ENCODE results near the gene ADGRD2. TPM values are rescaled to one million over a fixed set of nuclear protein-coding genes. Genes with fewer than 3 reads are reported as not detected.
"Not testable (repeated sequence)": the region's sequence is repeated elsewhere in the genome, so short reads cannot be mapped to it uniquely, and the experiment has no call there.

Gene ADGRD2
- total RNA-seq (2014; rRNA removed; shearing (Covaris generic)): not detected in 2 replicates

- DNase-seq (ENCODE audit: low spot score): no peak
Measured at GRCh38 chr9:124450241-124450924, at the start of gene ADGRD2. Gene ADGRD2, plus strand, starts transcription at chr9:124450451. Its CDS starts 1,216 bp downstream, at chr9:124451667.

- DNase-seq (ENCODE audit: low spot score): no peak
Measured at GRCh38 chr9:124403246-124403645, 47.0 kb upstream of the ADGRD2 start.

GRCh38 chr9:124409410-124409809 lies 40.8 kb upstream of the ADGRD2 start:
- no peak for DNase-seq (ENCODE audit: low spot score)

GRCh38 chr9:124410321-124410913 lies 39.8 kb upstream of the ADGRD2 start:
- DNase-seq (ENCODE audit: low spot score): no peak

GRCh38 chr9:124411514-124412227 lies 38.6 kb upstream of the ADGRD2 start:
- no peak for DNase-seq (ENCODE audit: low spot score)

GRCh38 chr9:124412228-124412575 lies 38.0 kb upstream of the ADGRD2 start:
- DNase-seq (ENCODE audit: low spot score): no peak

- DNase-seq (ENCODE audit: low spot score): no peak
Measured at GRCh38 chr9:124414612-124415011, 35.6 kb upstream of the ADGRD2 start.

- DNase-seq (ENCODE audit: low spot score): peak; percentile 95
Measured at GRCh38 chr9:124415102-124415851, 35.0 kb upstream of the ADGRD2 start, which contains the start of gene PSMB7. Gene PSMB7, minus strand, starts transcription at chr9:124415442. Its CDS starts 17 bp downstream, at chr9:124415425.

- no peak for DNase-seq (ENCODE audit: low spot score)
Measured at GRCh38 chr9:124415852-124416484, 34.3 kb upstream of the ADGRD2 start.

GRCh38 chr9:124419832-124420489 lies 30.3 kb upstream of the ADGRD2 start:
- DNase-seq (ENCODE audit: low spot score): no peak

GRCh38 chr9:124420991-124421543 lies 29.2 kb upstream of the ADGRD2 start:
- DNase-seq (ENCODE audit: low spot score): no peak

GRCh38 chr9:124423155-124423554 lies 27.1 kb upstream of the ADGRD2 start:
- no peak for DNase-seq (ENCODE audit: low spot score)

GRCh38 chr9:124423591-124423990 lies 26.7 kb upstream of the ADGRD2 start:
- no peak for DNase-seq (ENCODE audit: low spot score)

GRCh38 chr9:124425733-124426132 lies 24.5 kb upstream of the ADGRD2 start:
- not testable (repeated sequence) for DNase-seq (ENCODE audit: low spot score)

- DNase-seq (ENCODE audit: low spot score): no peak
Measured at GRCh38 chr9:124426361-124426760, 23.9 kb upstream of the ADGRD2 start.

GRCh38 chr9:124427281-124427680 lies 23.0 kb upstream of the ADGRD2 start:
- DNase-seq (ENCODE audit: low spot score): no peak

- no peak for DNase-seq (ENCODE audit: low spot score)
Measured at GRCh38 chr9:124428751-124429529, 21.3 kb upstream of the ADGRD2 start.

GRCh38 chr9:124429530-124429867 lies 20.8 kb upstream of the ADGRD2 start:
- DNase-seq (ENCODE audit: low spot score): no peak

- no peak for DNase-seq (ENCODE audit: low spot score)
Measured at GRCh38 chr9:124436320-124436719, 13.9 kb upstream of the ADGRD2 start.

- no peak for DNase-seq (ENCODE audit: low spot score)
Measured at GRCh38 chr9:124437086-124437485, 13.2 kb upstream of the ADGRD2 start.
